Measurements from ENCODE around the gene TPBGL. TPM values are rescaled to one million over a fixed set of nuclear protein-coding genes. Genes with fewer than 3 reads are reported as not detected.

Gene TPBGL
- total and polyA plus RNA-seq, 2 of the 4 experiments (the other 2 are of a cell fraction), result not detected

DNA sequence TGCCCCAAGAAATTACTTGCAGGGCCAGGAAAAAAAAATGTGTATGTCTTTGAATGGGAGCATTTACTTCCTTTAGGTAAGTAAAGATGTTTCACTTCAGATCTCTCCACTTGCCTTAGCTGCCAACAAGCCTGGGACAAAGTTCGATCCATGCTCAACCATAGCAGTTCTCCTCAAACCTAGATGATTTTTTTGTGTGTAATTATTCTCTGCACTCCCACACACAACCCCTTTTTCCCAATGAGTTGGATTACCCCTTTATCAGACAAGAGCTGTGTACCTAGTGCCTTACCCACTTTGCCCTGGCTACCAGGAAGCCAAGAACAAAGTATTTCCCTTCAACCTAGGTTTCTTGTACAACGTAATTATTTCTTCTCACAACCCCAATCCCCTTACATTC lies 35.6 kb downstream of the TPBGL start:
- Histone ChIP-seq H3K9me3 (ENCODE audit: control insufficient read depth, insufficient read depth, low read length) (no peaks in the 10 kb centered on the region), H3K4me3 (ENCODE audit: insufficient read depth, low read depth, low read length) (no peak overlapping the region), H3K79me1 (ENCODE audit: low read depth in 1 of 2, low read length in 2 of 2) (no peaks in the 10 kb centered on the region), H4K8ac (ENCODE audit: low read depth in 2 of 2, low read length in 2 of 2) (no peak overlapping the region), H3K27ac (ENCODE audit: insufficient read depth, low read length) (no peak overlapping the region), H3K56ac (ENCODE audit: extremely low read depth, insufficient read depth, low read length) (no peak overlapping the region), H2AFZ (replicated peaks; ENCODE audit: low read length, poor library complexity) (no peak overlapping the region), H2AK5ac (ENCODE audit: low read depth, low read length) (no peak overlapping the region), H2BK5ac (ENCODE audit: low read depth, low read length, poor library complexity, severe bottlenecking) (no peak overlapping the region), H3K4ac (ENCODE audit: low read depth, low read length) (no peak overlapping the region), H3K4me2 (ENCODE audit: low read depth, low read length) (no peak overlapping the region), H4K91ac (ENCODE audit: insufficient read depth, low read depth, low read length) (no peak overlapping the region), H3K4me1 (ENCODE audit: control insufficient read depth, insufficient read depth, low read length) (peaks cover 2% of the 10 kb centered on the region), H3K9ac (ENCODE audit: low read depth, low read length) (no peak overlapping the region), H2AK9ac (replicated peaks; ENCODE audit: low read depth, low read length, poor library complexity) (no peak overlapping the region), H2BK15ac (ENCODE audit: low read depth, low read length) (no peak overlapping the region), H3K23ac (ENCODE audit: low read depth, low read length) (no peak overlapping the region), H3K9me1 (ENCODE audit: insufficient read depth, low read length) (no peaks in the 10 kb centered on the region), H4K20me1 (ENCODE audit: insufficient read depth, low read length) (peaks cover 3% of the 10 kb centered on the region; the same call in 1 of the 2 replicates), H2BK120ac (ENCODE audit: low read depth, low read length) (no peak overlapping the region), H2BK20ac (ENCODE audit: low read depth, low read length) (no peak overlapping the region), H3K36me3 (ENCODE audit: control insufficient read depth, insufficient read depth, low read length) (peaks cover 24% of the 10 kb centered on the region; the same call in 1 of the 2 replicates), H3K14ac (replicated peaks; ENCODE audit: low read depth, low read length) (no peak overlapping the region), H4K5ac (ENCODE audit: low read depth, low read length) (no peak overlapping the region), H3K27me3 (ENCODE audit: control insufficient read depth, insufficient read depth, low read length) (no peaks in the 10 kb centered on the region; the same call in 1 of the 2 replicates), H3K18ac (ENCODE audit: low read depth, low read length) (no peak overlapping the region)
- CTCF ChIA-PET, result interaction anchor here (0.5 to 0.8 kb wide), 3 partner anchors 26 to 696 kb away, joined by 3 to 4 read pairs (median 3); no protein-coding TSS in a partner anchor
- in situ Hi-C loops (cut with MboI; ENCODE audit: low sequenced_read_pairs) (loop anchor here (5.0 to 25.0 kb wide), 2 partner anchors 106 to 261 kb away; partner anchors contain the start of gene GDPD5), intact Hi-C loops (cut with micrococcal nuclease) (no loop called here), dilution Hi-C loops (cut with HindIII; ENCODE audit: low sequenced_read_pairs, unreplicated experiment) (no loop called here)
- 83 to 100% methylated on average over 1 of the region's 2 CpGs for WGBS, 2 experiments (ENCODE audit: extremely low coverage in 2 of 2, insufficient read length in 1 of 2)
- no peak for TF ChIP-seq POLR2A (IDR thresholded peaks at IDR 0.05; ENCODE audit: low read depth, low read length)
- TF ChIP-seq RAD21 (IDR thresholded peaks at IDR 0.05; ENCODE audit: low read length), result no peak
- TF ChIP-seq BHLHE40 (IDR thresholded peaks at IDR 0.05; ENCODE audit: low read depth, low read length), result no peak
- TF ChIP-seq RFX5 (IDR thresholded peaks at IDR 0.05; ENCODE audit: low read depth, low read length), result no peak
- TF ChIP-seq MAFK (IDR thresholded peaks at IDR 0.05; ENCODE audit: low read depth, low read length), result no peak
- no peak for TF ChIP-seq FOS (IDR thresholded peaks at IDR 0.05; ENCODE audit: low read depth, low read length)
- no peak for TF ChIP-seq NFE2L2 (IDR thresholded peaks at IDR 0.05; ENCODE audit: low read depth, low read length)
- TF ChIP-seq, protein P1, sequence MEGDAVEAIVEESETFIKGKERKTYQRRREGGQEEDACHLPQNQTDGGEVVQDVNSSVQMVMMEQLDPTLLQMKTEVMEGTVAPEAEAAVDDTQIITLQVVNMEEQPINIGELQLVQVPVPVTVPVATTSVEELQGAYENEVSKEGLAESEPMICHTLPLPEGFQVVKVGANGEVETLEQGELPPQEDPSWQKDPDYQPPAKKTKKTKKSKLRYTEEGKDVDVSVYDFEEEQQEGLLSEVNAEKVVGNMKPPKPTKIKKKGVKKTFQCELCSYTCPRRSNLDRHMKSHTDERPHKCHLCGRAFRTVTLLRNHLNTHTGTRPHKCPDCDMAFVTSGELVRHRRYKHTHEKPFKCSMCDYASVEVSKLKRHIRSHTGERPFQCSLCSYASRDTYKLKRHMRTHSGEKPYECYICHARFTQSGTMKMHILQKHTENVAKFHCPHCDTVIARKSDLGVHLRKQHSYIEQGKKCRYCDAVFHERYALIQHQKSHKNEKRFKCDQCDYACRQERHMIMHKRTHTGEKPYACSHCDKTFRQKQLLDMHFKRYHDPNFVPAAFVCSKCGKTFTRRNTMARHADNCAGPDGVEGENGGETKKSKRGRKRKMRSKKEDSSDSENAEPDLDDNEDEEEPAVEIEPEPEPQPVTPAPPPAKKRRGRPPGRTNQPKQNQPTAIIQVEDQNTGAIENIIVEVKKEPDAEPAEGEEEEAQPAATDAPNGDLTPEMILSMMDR (conservative IDR thresholded peaks at IDR 0.05; ENCODE audit: low read depth, low read length), result no peak
- no peak for TF ChIP-seq SMC3 (IDR thresholded peaks at IDR 0.05; ENCODE audit: low read depth, low read length)
- TF ChIP-seq, protein P2, sequence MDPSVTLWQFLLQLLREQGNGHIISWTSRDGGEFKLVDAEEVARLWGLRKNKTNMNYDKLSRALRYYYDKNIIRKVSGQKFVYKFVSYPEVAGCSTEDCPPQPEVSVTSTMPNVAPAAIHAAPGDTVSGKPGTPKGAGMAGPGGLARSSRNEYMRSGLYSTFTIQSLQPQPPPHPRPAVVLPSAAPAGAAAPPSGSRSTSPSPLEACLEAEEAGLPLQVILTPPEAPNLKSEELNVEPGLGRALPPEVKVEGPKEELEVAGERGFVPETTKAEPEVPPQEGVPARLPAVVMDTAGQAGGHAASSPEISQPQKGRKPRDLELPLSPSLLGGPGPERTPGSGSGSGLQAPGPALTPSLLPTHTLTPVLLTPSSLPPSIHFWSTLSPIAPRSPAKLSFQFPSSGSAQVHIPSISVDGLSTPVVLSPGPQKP (IDR thresholded peaks at IDR 0.05; ENCODE audit: borderline replicate concordance, low read depth, low read length), result no peak
- TF ChIP-seq RCOR1 (IDR thresholded peaks at IDR 0.05; ENCODE audit: insufficient replicate concordance, low read length), result no peak
- BruUV-seq (replicated peaks), result no TSS peak
- POLR2A ChIA-PET (ENCODE audit: unreplicated experiment), result no interaction called here
- ATAC-seq (ENCODE audit: low read depth), result no peak
- DNase-seq, result no peak

All from IMR-90 (cell line).